H9 (cell line): ENCODE measurements around the gene ZFP64. TPM values are rescaled to one million over a fixed set of nuclear protein-coding genes. Genes with fewer than 3 reads are reported as not detected.

ENCODE experiments used
- DNase-seq: peaks from one replicate; pipeline ENCODE4 v3.0.0-alpha.2; 2017
- H2AFZ ChIP-seq: one replicate; pipeline ENCODE4 v1.6.1; 2013; ENCODE audit warnings: mild to moderate bottlenecking, low read length, control low read depth, moderate library complexity
- H2AK5ac ChIP-seq: 2 replicates; pipeline ENCODE4 v1.6.1; 2013; ENCODE audit warnings: low read length, control low read depth, mixed read lengths; ENCODE audit not compliant: insufficient read length
- H2BK120ac ChIP-seq: one replicate; pipeline ENCODE4 v1.6.1; 2013; ENCODE audit warnings: low read depth, mild to moderate bottlenecking, low read length, control low read depth, inconsistent platforms; ENCODE audit not compliant: poor library complexity, severe bottlenecking
- H2BK12ac ChIP-seq: 2 replicates; pipeline ENCODE4 v1.6.1; 2013; ENCODE audit warnings: low read length, control low read depth, mixed read lengths, low read depth; ENCODE audit not compliant: insufficient read length
- H2BK15ac ChIP-seq: 2 replicates; pipeline ENCODE4 v1.6.1; 2013; ENCODE audit warnings: low read depth, low read length, control low read depth
- H2BK20ac ChIP-seq: one replicate; pipeline ENCODE4 v1.6.1; 2013; ENCODE audit warnings: low read depth, mild to moderate bottlenecking, low read length, control low read depth, inconsistent platforms; ENCODE audit not compliant: poor library complexity, severe bottlenecking
- H2BK5ac ChIP-seq: 2 replicates; pipeline ENCODE4 v1.6.1; 2013; ENCODE audit warnings: low read length, control low read depth, mixed read lengths; ENCODE audit not compliant: insufficient read length
- H3K14ac ChIP-seq: 2 replicates; pipeline ENCODE4 v1.6.1; 2013; ENCODE audit warnings: low read length, control low read depth; ENCODE audit not compliant: insufficient read depth
- H3K18ac ChIP-seq: 2 replicates; pipeline ENCODE4 v1.6.1; 2013; ENCODE audit warnings: low read depth, mild to moderate bottlenecking, mixed read lengths, low read length, control low read depth; ENCODE audit not compliant: insufficient read length
- H3K23ac ChIP-seq: 2 replicates; pipeline ENCODE4 v1.6.1; 2013; ENCODE audit warnings: low read length, control low read depth, mixed read lengths, low read depth; ENCODE audit not compliant: insufficient read length
- H3K23me2 ChIP-seq: 2 replicates; pipeline ENCODE4 v1.6.1; 2013; ENCODE audit warnings: low read depth, mild to moderate bottlenecking, mixed read lengths, low read length, control low read depth; ENCODE audit not compliant: insufficient read length, poor library complexity, severe bottlenecking
- H3K27ac ChIP-seq: 2 replicates; pipeline ENCODE4 v1.5.1; 2013; ENCODE audit warnings: low read length, control low read depth, mixed read lengths, low read depth; ENCODE audit not compliant: insufficient read length
- H3K27me3 ChIP-seq: 2 replicates; pipeline ENCODE4 v1.6.1; 2013; ENCODE audit warnings: low read length, control low read depth, inconsistent platforms; ENCODE audit not compliant: insufficient read depth
- H3K4ac ChIP-seq: 2 replicates; pipeline ENCODE4 v1.6.1; 2013; ENCODE audit warnings: low read depth, mild to moderate bottlenecking, control low read depth, inconsistent platforms, low read length, moderate library complexity
- H3K4me1 ChIP-seq: 2 replicates; pipeline ENCODE4 v1.6.1; 2013; ENCODE audit warnings: low read length, control low read depth, inconsistent platforms; ENCODE audit not compliant: insufficient read depth
- H3K4me2 ChIP-seq: 2 replicates; pipeline ENCODE4 v1.6.1; 2013; ENCODE audit warnings: low read length, control low read depth, mixed read lengths; ENCODE audit not compliant: insufficient read length, insufficient read depth
- H3K56ac ChIP-seq: 2 replicates; pipeline ENCODE4 v1.6.1; 2013; ENCODE audit warnings: low read depth, mild to moderate bottlenecking, mixed read lengths, low read length, control low read depth; ENCODE audit not compliant: insufficient read length
- H3K79me1 ChIP-seq: 2 replicates; pipeline ENCODE4 v1.6.1; 2013; ENCODE audit warnings: low read depth, mild to moderate bottlenecking, moderate library complexity, low read length, control low read depth, inconsistent platforms; ENCODE audit not compliant: insufficient read depth, poor library complexity, severe bottlenecking
- H3K79me2 ChIP-seq: 2 replicates; pipeline ENCODE4 v1.6.1; 2013; ENCODE audit warnings: low read length, control low read depth, inconsistent platforms; ENCODE audit not compliant: insufficient read depth
- H3K9ac ChIP-seq: 2 replicates; pipeline ENCODE4 v1.6.1; 2013; ENCODE audit warnings: low read length, control low read depth, mixed read lengths; ENCODE audit not compliant: insufficient read length; ENCODE audit errors: extremely low read depth
- H3K9me3 ChIP-seq: one replicate; pipeline ENCODE4 v1.6.1; 2013; ENCODE audit warnings: low read depth, low read length, inconsistent platforms; ENCODE audit not compliant: control insufficient read depth
- H3T11ph ChIP-seq: one replicate; pipeline ENCODE4 v1.6.1; 2013; ENCODE audit warnings: mild to moderate bottlenecking, low read length, control low read depth, inconsistent platforms
- H4K20me1 ChIP-seq: one replicate; pipeline ENCODE4 v1.6.1; 2013; ENCODE audit not compliant: control insufficient read depth, insufficient read length, insufficient read depth
- H4K5ac ChIP-seq: 2 replicates; pipeline ENCODE4 v1.6.1; 2013; ENCODE audit warnings: low read depth, mild to moderate bottlenecking, mixed read lengths, low read length, control low read depth; ENCODE audit not compliant: insufficient read length
- H4K8ac ChIP-seq: replicated peaks from 2 replicates; pipeline ENCODE4 v1.6.1; 2013; ENCODE audit warnings: low read length, control low read depth, mixed read lengths, low read depth; ENCODE audit not compliant: insufficient read length
- H4K91ac ChIP-seq: 2 replicates; pipeline ENCODE4 v1.6.1; 2013; ENCODE audit warnings: low read depth, mild to moderate bottlenecking, moderate library complexity, mixed read lengths, low read length, control low read depth; ENCODE audit not compliant: insufficient read length
- H3K27ac Mint-ChIP-seq, 3 experiments: 2 replicates in 2 of 3; 3 replicates in 1 of 3; pipeline ENCODE4 v1.8.0; 2020 to 2021; ENCODE audit warnings: mixed read lengths in 3 of 3, mild to moderate bottlenecking in 1 of 3, moderate library complexity in 1 of 3
- H3K27me3 Mint-ChIP-seq: 2 replicates; pipeline ENCODE4 v1.8.0; 2021; ENCODE audit warnings: low read depth, mild to moderate bottlenecking, moderate library complexity, mixed read lengths
- H3K36me3 Mint-ChIP-seq, 3 experiments: 2 replicates in 2 of 3; 3 replicates in 1 of 3; pipeline ENCODE4 v1.8.0; 2020 to 2021; ENCODE audit warnings: low read depth in 3 of 3, mixed read lengths in 3 of 3; ENCODE audit not compliant: insufficient read depth in 1 of 3
- H3K4me1 Mint-ChIP-seq, 2 experiments: 2 replicates each; pipeline ENCODE4 v1.8.0; 2020; ENCODE audit warnings: mixed read lengths in 2 of 2
- H3K4me3 Mint-ChIP-seq, 2 experiments: 2 replicates in 1 of 2; 3 replicates in 1 of 2; pipeline ENCODE4 v1.8.0; 2020 to 2021; ENCODE audit warnings: mild to moderate bottlenecking in 2 of 2, mixed read lengths in 2 of 2, moderate library complexity in 1 of 2
- H3K9me3 Mint-ChIP-seq, 2 experiments: 2 replicates in 1 of 2; 3 replicates in 1 of 2; pipeline ENCODE4 v1.8.0; 2020; ENCODE audit warnings: mild to moderate bottlenecking in 2 of 2, mixed read lengths in 2 of 2, moderate library complexity in 1 of 2
- WGBS: extraction: QIAGEN DNeasy Blood & Tissue Kit; methylation state at CpG from one replicate; pipeline ENCODE4 v1.1.7; 2013; ENCODE audit warnings: missing lambda C conversion rate, low lambda C conversion rate, mixed read lengths; ENCODE audit not compliant: insufficient read length; ENCODE audit errors: extremely low coverage; 5-methylcytosine and 5-hydroxymethylcytosine counted together
- total RNA-seq: library from RNA; stranded (reverse); gene quantifications from 2 replicates; pipeline ENCODE4 v1.2.1, GENCODE V29; 2021
- TF ChIP-seq, protein P1 (sequence below): fragments of 200-600 bp; sonication (generic); conservative IDR thresholded peaks from 3 replicates; pipeline ENCODE4 v1.8.0; 2021; ENCODE audit warnings: antibody characterized with exemption, mild to moderate bottlenecking

Gene ZFP64
- total RNA-seq, 1 experiment from 2014 or later, result 29.2 TPM

DNA sequence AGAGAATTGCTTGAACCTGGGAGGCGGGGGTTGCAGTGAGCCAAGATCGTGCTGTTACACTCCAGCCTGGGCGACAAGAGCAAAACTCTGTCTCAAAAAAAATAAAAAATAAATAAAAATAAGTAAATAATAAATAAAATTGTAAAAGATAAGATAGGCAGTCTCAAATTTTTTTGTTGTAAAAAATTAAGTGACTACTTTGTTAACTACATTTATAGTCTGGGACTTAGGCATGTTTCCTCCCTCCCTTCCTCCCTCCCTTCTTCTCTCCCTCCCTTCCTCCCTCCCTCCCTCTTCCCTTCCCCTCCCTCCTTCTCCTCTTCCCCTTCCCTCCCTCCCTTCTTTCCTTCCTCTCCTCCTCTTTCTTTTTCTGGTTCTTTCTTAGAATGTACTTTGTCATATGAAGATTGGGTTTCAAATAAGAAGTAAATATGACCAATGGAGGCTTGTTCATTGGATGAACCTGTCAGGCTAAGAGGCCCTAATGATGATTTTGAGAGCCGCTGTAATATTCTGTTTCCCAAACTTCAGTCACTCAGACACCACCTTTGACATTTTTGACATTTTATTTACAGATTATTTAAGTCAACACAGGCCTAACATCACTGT lies 24.2 kb downstream of the ZFP64 start:
- Histone ChIP-seq H4K5ac (no peak overlapping the region), H3K27me3 (no peaks in the 10 kb centered on the region), H4K91ac (no peak overlapping the region), H2BK12ac (no peak overlapping the region), H4K8ac (no peak overlapping the region), H4K20me1 (no peaks in the 10 kb centered on the region), H3K9ac (no peak overlapping the region), H2BK20ac (no peak overlapping the region), H2BK15ac (no peak overlapping the region), H2AK5ac (no peak overlapping the region), H3T11ph (no peak overlapping the region), H3K4me2 (no peak overlapping the region), H3K14ac (no peak overlapping the region), H3K27ac (no peak overlapping the region), H2AFZ (no peak overlapping the region), H3K4ac (no peak overlapping the region), H3K56ac (no peak overlapping the region), H3K4me1 (no peaks in the 10 kb centered on the region), H2BK120ac (no peak overlapping the region), H3K23me2 (no peaks in the 10 kb centered on the region), H3K79me1 (no peaks in the 10 kb centered on the region), H3K9me3 (no peaks in the 10 kb centered on the region), H3K79me2 (no peaks in the 10 kb centered on the region), H2BK5ac (no peak overlapping the region), H3K23ac (no peak overlapping the region), H3K18ac (no peak overlapping the region)
- Mint-ChIP-seq H3K27me3 (no peaks in the 10 kb centered on the region), H3K4me3 (no peak overlapping the region), H3K9me3 (peaks cover 9 to 12% of the 10 kb centered on the region in 2 experiments; a peak in 3 of 5 replicates), H3K27ac (no peak overlapping the region), H3K4me1 (no peaks in the 10 kb centered on the region), H3K36me3 (peaks cover 14 to 52% (median 51%) of the 10 kb centered on the region in 3 experiments)
- no peak for DNase-seq
- TF ChIP-seq, protein P1, sequence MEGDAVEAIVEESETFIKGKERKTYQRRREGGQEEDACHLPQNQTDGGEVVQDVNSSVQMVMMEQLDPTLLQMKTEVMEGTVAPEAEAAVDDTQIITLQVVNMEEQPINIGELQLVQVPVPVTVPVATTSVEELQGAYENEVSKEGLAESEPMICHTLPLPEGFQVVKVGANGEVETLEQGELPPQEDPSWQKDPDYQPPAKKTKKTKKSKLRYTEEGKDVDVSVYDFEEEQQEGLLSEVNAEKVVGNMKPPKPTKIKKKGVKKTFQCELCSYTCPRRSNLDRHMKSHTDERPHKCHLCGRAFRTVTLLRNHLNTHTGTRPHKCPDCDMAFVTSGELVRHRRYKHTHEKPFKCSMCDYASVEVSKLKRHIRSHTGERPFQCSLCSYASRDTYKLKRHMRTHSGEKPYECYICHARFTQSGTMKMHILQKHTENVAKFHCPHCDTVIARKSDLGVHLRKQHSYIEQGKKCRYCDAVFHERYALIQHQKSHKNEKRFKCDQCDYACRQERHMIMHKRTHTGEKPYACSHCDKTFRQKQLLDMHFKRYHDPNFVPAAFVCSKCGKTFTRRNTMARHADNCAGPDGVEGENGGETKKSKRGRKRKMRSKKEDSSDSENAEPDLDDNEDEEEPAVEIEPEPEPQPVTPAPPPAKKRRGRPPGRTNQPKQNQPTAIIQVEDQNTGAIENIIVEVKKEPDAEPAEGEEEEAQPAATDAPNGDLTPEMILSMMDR, result no peak
- WGBS, result no CpG with 5 or more reads among the region's 4 CpGs
